Purkinje cell (primary cell): ENCODE data around the gene FAM135A. TPM values are rescaled to one million over a fixed set of nuclear protein-coding genes. Genes with fewer than 3 reads are reported as not detected.

Experiments
- polyA plus RNA-seq: library from polyadenylated mRNA; unstranded; fragments of >200 nt; fragmentation: Nextera tagmentation; gene quantifications from 2 replicates; pipeline ENCODE4 v1.2.1, GENCODE V29; 2014

FAM135A gene
- 37.8 and 42.7 TPM in 2 replicates for polyA plus RNA-seq

DNA sequence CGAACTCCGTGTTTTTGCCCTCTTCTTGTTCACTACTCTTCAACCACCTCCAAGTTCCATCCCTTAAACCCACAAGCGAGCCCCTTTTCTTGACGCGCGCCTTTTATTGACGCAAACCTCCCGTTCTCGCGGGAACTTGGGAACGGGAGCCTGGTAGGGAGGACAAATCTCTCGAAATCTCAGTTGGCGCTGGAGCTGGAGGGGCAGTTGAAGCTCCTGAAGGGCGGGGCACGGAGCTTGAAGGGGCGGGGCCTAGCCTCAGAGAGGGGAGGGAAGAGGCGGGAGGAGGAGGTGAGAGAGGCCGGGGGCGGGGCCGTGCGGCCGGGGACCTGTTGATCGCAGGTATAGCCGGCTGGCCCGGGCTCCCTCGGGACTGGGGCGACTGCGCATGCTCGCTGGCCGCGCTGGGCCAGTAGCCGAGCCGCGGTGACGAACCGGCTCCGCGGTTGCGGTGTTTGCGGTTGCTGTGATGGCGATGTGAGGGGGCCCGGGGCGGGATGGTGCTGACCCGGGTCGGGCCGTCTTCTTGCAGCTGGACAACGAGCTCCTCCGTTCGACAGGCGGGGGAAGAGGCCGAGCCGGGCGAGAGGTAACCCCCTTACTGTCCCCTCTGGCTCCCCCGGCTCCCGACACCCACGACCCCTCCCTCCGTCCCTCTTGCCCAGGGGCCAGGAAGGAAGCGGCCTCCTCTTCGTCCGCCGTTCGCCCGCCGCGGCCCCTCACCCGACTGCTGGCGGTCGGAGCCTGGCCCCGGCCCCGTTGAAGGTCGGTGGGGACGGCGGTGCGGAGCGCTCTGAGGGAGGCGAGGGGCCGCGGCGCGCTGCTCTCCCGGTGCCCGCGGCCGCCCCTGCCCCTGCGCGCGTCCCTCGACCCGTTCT, at the start of gene FAM135A:
Gene FAM135A, plus strand, starts transcription at position 395 of the 878 bp plus-strand sequence. CDS start 14,835 bp downstream, outside the sequence.

GRCh38 chr6:70566751-70567382, 153.6 kb downstream of the FAM135A start, which contains the start of gene SDHAF4:
Gene SDHAF4, plus strand, starts transcription at chr6:70566930. Its CDS starts 11 bp downstream, at chr6:70566941.

Other genes starting within 250 kb of the FAM135A start
- 1.8 and 2.4 TPM in 2 replicates for gene COL9A1, start 110.4 kb upstream of the FAM135A start, polyA plus RNA-seq
- 18.1 and 20.1 TPM in 2 replicates for gene SDHAF4, start 153.4 kb downstream of the FAM135A start, polyA plus RNA-seq